MM.1S (cell line): ENCODE results near the gene STAT5A.
"Not testable (repeated sequence)": the region's sequence is repeated elsewhere in the genome, so short reads cannot be mapped to it uniquely, and the experiment has no call there.

Experiments
- DNase-seq: peaks from one replicate; pipeline ENCODE4 v3.0.0-alpha.2; 2015
- H2AFZ ChIP-seq: fragments of 300-600 bp; sonication (generic); 2 replicates; pipeline ENCODE4 v1.6.0; 2016; ENCODE audit warnings: antibody characterized with exemption, low read length
- H3F3A ChIP-seq: fragments of 300-600 bp; sonication (generic); 2 replicates; pipeline ENCODE4 v1.6.1; 2016; ENCODE audit warnings: mild to moderate bottlenecking, antibody characterized with exemption, low read length, moderate library complexity, mixed read lengths; ENCODE audit not compliant: insufficient read depth
- H3K27ac ChIP-seq: fragments of 300-600 bp; sonication (generic); 2 replicates; pipeline ENCODE4 v1.5.1; 2016; ENCODE audit warnings: mild to moderate bottlenecking, low read length
- H3K27me3 ChIP-seq: fragments of 300-600 bp; sonication (generic); replicated peaks from 2 replicates; pipeline ENCODE4 v1.6.0; 2016; ENCODE audit warnings: low read length; ENCODE audit not compliant: insufficient read depth
- H3K36me3 ChIP-seq: fragments of 300-600 bp; sonication (generic); replicated peaks from 2 replicates; pipeline ENCODE4 v1.6.1; 2016; ENCODE audit warnings: mild to moderate bottlenecking, low read length, mixed read lengths; ENCODE audit not compliant: insufficient read depth
- H3K4me1 ChIP-seq: fragments of 300-600 bp; sonication (generic); 2 replicates; pipeline ENCODE4 v1.6.1; 2016; ENCODE audit warnings: low read length, mixed read lengths
- H3K4me2 ChIP-seq: fragments of 300-600 bp; sonication (generic); 2 replicates; pipeline ENCODE4 v1.6.0; 2016; ENCODE audit warnings: low read depth, low read length
- H3K4me3 ChIP-seq: fragments of 300-600 bp; sonication (generic); 2 replicates; pipeline ENCODE4 v1.5.1; 2016; ENCODE audit warnings: low read length, mixed read lengths
- H3K79me2 ChIP-seq: fragments of 300-600 bp; sonication (generic); 2 replicates; pipeline ENCODE4 v1.6.1; 2016; ENCODE audit warnings: mixed run types, low read length, mixed read lengths
- H3K9ac ChIP-seq: fragments of 300-600 bp; sonication (generic); 2 replicates; pipeline ENCODE4 v1.6.1; 2016; ENCODE audit warnings: low read length, mixed read lengths
- H3K9me2 ChIP-seq: fragments of 300-600 bp; sonication (generic); replicated peaks from 2 replicates; pipeline ENCODE4 v1.6.1; 2016; ENCODE audit warnings: mild to moderate bottlenecking, low read length, mixed read lengths; ENCODE audit not compliant: insufficient read depth
- H3K9me3 ChIP-seq: fragments of 300-600 bp; sonication (generic); replicated peaks from 2 replicates; pipeline ENCODE4 v1.6.1; 2016; ENCODE audit warnings: mild to moderate bottlenecking, low read length, mixed read lengths; ENCODE audit not compliant: insufficient read depth
- H4K20me1 ChIP-seq: fragments of 300-600 bp; sonication (generic); 2 replicates; pipeline ENCODE4 v1.6.1; 2016; ENCODE audit warnings: mild to moderate bottlenecking, low read length, moderate library complexity, mixed read lengths; ENCODE audit not compliant: insufficient read depth
- EZH2 ChIP-seq: fragments of 300-600 bp; sonication (generic); optimal IDR thresholded peaks from 2 replicates; pipeline ENCODE3; 2017; ENCODE audit warnings: low read depth, mild to moderate bottlenecking, antibody characterized with exemption, low read length, mixed read lengths
- EZH2phosphoT487 ChIP-seq: fragments of 300-600 bp; sonication (generic); IDR thresholded peaks from 2 replicates; pipeline ENCODE4 v1.6.1; 2018; ENCODE audit warnings: antibody characterized with exemption, low read length
- TF ChIP-seq, protein P1 (sequence below): fragments of 300-600 bp; sonication (generic); IDR thresholded peaks from 2 replicates; pipeline ENCODE4 v1.5.1; 2016; ENCODE audit warnings: antibody characterized with exemption, low read length, mixed read lengths

Gene STAT5A

DNA sequence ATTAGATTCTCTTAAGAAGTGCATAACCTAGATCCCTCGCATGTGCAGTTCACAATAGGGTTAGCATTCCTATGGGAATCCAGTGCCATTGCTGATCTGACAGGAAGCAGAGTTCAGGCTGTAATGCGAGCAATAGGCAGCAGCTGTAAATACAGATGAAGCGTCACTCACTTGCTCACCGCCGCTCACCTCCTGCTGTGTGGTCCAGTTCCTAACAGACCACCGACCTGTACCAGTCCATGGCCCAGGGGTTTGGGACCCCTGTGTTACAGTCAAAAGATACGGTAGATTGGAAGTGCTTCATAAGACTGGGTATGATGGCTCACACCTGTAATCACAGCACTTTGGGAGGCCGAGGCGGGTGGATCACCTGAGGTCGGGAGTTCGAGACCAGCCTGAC, 2.8 kb downstream of the STAT5A start:
- Histone ChIP-seq H3K9me2 (no peaks in the 10 kb centered on the region), H3K9ac (no peak overlapping the region), H3K4me1 (no peaks in the 10 kb centered on the region), H3K9me3 (no peaks in the 10 kb centered on the region), H3K27ac (no peak overlapping the region), H2AFZ (no peak overlapping the region), H3F3A (no peaks in the 10 kb centered on the region), H3K36me3 (no peaks in the 10 kb centered on the region), H3K4me2 (no peak overlapping the region), H3K4me3 (no peak overlapping the region), H4K20me1 (no peaks in the 10 kb centered on the region), H3K79me2 (no peaks in the 10 kb centered on the region), H3K27me3 (peaks cover 15% of the 10 kb centered on the region)
- TF ChIP-seq EZH2: no peak
- TF ChIP-seq, protein P1, sequence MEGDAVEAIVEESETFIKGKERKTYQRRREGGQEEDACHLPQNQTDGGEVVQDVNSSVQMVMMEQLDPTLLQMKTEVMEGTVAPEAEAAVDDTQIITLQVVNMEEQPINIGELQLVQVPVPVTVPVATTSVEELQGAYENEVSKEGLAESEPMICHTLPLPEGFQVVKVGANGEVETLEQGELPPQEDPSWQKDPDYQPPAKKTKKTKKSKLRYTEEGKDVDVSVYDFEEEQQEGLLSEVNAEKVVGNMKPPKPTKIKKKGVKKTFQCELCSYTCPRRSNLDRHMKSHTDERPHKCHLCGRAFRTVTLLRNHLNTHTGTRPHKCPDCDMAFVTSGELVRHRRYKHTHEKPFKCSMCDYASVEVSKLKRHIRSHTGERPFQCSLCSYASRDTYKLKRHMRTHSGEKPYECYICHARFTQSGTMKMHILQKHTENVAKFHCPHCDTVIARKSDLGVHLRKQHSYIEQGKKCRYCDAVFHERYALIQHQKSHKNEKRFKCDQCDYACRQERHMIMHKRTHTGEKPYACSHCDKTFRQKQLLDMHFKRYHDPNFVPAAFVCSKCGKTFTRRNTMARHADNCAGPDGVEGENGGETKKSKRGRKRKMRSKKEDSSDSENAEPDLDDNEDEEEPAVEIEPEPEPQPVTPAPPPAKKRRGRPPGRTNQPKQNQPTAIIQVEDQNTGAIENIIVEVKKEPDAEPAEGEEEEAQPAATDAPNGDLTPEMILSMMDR: no peak
- no peak for TF ChIP-seq EZH2phosphoT487
- no peak for DNase-seq

DNA sequence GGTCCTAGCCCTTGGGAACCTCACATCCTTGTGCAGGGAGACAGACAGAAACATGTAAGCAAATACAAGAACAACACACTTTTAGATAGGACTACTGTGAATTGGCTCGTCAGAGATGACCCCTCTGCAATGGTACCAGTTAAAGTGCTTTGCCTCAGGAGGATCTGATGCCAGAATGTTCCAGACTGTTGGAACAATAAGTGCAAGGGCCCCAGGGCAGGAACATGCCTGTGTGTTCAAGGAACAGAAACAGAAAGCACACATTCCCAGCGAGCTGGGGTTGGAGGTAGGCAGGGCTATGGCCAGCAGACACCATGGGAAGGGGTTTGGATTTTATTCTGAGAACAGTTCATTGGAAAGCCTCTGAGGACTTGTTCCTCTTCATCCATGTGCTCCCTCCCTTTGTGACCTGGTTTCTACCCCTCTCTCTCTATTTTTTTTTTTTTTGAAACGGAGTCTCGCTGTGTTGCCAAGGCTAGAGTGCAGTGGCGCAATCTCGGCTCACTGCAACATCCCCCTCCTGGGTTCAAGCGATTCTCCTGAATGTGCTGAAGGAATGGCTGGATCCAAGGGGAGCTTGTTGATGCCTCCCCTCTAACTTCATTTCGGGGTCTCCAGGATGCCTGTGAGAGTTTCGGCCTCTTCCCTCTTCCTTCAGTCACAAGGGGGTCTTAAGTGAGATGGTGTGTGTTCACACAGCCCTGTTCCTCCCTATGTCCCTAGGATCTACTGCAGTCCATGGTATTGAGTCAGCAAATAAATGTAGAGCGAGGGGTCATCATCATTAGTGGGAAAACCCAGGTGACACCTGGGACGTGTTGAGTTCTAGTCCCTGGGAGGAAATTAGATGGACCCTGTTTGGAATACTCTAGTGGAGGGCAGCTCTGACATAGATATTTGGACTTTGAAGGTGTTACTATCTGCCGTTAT, 6.4 kb downstream of the STAT5A start:
- TF ChIP-seq, protein P1: no peak
- TF ChIP-seq EZH2phosphoT487 (no peak), EZH2 (no peak)
- no peak overlapping the region for H3K27ac ChIP-seq
- no peak overlapping the region for H3K9ac ChIP-seq
- no peaks in the 10 kb centered on the region for H3K27me3 ChIP-seq
- no peaks in the 10 kb centered on the region for H3K9me2 ChIP-seq
- no peak overlapping the region for H2AFZ ChIP-seq
- no peaks in the 10 kb centered on the region for H3K36me3 ChIP-seq
- H4K20me1 ChIP-seq: no peaks in the 10 kb centered on the region
- H3K4me3 ChIP-seq: no peak overlapping the region
- DNase-seq: no peak
- H3K9me3 ChIP-seq: no peaks in the 10 kb centered on the region
- no peak overlapping the region for H3K4me2 ChIP-seq
- no peaks in the 10 kb centered on the region for H3K79me2 ChIP-seq
- no peaks in the 10 kb centered on the region for H3K4me1 ChIP-seq
- no peaks in the 10 kb centered on the region for H3F3A ChIP-seq

DNA sequence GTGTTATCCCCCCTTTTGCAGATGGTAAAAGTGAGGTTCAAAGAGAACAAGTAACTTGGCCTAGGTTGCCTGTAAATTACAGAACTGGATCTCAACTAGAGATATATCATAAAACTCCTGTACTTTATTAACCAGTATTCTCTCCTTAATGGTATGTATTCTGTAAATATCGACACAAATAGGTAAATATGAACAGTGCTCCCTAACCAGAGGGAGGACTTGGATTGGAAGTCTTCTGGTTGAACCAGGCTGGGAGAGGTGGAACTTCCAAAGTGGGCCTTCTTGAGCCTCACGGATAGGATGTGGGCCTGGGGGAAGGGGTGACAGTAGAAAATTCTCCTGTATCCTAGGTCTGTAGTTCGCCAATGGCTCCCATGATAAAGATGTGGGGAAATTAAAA, 7.7 kb downstream of the STAT5A start:
- H3K9me2 ChIP-seq: no peaks in the 10 kb centered on the region
- no peaks in the 10 kb centered on the region for H3K9me3 ChIP-seq
- no peaks in the 10 kb centered on the region for H3K36me3 ChIP-seq
- H3K79me2 ChIP-seq: no peaks in the 10 kb centered on the region
- no peaks in the 10 kb centered on the region for H3F3A ChIP-seq
- TF ChIP-seq EZH2phosphoT487: no peak
- DNase-seq: no peak
- H3K27me3 ChIP-seq: no peaks in the 10 kb centered on the region
- H2AFZ ChIP-seq: no peak overlapping the region
- H3K4me3 ChIP-seq: no peak overlapping the region
- no peaks in the 10 kb centered on the region for H4K20me1 ChIP-seq
- no peak overlapping the region for H3K9ac ChIP-seq
- H3K4me1 ChIP-seq: no peaks in the 10 kb centered on the region
- H3K4me2 ChIP-seq: no peak overlapping the region
- H3K27ac ChIP-seq: no peak overlapping the region

DNA sequence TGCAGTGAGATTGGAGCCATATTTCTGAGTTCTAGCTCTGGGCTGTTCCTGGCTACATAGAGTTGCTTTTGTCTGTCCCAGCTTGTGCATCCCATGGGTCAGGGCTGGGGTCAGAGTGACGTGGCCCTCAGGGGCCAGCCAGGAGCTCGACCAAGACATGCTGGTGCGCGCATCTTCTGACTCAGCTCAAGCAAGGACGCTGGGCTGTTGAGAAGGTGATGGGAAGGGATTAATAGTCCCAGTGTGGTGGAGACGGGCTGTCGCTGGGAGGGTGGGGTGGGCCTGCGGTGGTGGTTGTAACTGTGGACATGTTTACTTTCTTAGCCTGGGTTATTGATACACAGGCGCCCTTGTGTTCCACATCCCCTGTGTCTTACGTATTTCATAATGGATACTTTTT, 9.5 kb downstream of the STAT5A start:
- not testable (repeated sequence) for H3F3A ChIP-seq, H3K79me2 ChIP-seq, H3K9ac ChIP-seq, H3K36me3 ChIP-seq, H3K4me1 ChIP-seq, H3K27me3 ChIP-seq, DNase-seq, H3K4me3 ChIP-seq, H2AFZ ChIP-seq, H3K4me2 ChIP-seq, H3K9me3 ChIP-seq, H4K20me1 ChIP-seq, H3K27ac ChIP-seq, H3K9me2 ChIP-seq

DNA sequence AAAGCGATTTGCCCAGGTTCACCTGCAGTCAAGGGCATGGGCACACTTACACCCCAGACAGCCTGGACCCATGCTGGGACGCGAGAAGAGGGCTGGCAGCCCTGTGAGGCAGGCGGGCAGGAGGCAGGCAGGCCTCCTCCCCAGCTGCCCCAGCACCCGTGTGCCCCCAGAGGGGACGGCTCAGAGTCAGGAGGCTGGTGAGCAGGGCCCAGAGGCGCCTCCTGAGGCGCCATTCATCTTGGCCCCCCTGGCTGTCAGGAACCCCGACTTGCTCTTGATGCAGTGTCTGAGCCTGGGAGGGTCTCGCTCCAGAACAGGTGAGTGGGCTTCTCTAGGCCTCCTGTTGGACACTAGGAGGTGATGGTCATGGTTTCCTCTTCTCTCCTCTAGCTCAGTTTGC, 11.1 kb downstream of the STAT5A start:
- H4K20me1 ChIP-seq, H3K4me2 ChIP-seq, H3K9ac ChIP-seq, H3K9me2 ChIP-seq, H3K4me1 ChIP-seq, H3K27ac ChIP-seq, H3K27me3 ChIP-seq, DNase-seq, H2AFZ ChIP-seq, H3F3A ChIP-seq, H3K79me2 ChIP-seq, H3K36me3 ChIP-seq, H3K4me3 ChIP-seq, H3K9me3 ChIP-seq: not testable (repeated sequence)

DNA sequence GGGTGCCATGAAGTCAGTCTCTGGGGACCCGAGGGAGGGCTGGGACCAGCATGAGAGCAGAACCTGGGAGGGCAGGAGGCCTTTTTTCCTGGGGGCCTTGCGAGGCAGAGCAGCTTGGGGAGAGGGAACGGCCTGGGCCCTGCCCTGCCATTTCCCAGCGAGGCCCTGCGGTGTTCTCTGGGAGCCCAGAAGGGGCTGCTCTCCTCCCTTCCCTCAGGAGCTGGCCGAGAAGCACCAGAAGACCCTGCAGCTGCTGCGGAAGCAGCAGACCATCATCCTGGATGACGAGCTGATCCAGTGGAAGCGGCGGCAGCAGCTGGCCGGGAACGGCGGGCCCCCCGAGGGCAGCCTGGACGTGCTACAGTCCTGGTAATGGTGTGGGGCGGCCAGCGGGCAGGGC, 11.6 kb downstream of the STAT5A start:
- DNase-seq, H3K27me3 ChIP-seq, H3K79me2 ChIP-seq, H3K4me2 ChIP-seq, H3K27ac ChIP-seq, H3K9me2 ChIP-seq, H3K4me3 ChIP-seq, H4K20me1 ChIP-seq, H3F3A ChIP-seq, H3K36me3 ChIP-seq, H3K4me1 ChIP-seq, H3K9me3 ChIP-seq, H2AFZ ChIP-seq, H3K9ac ChIP-seq: not testable (repeated sequence)
